NCI-H2107 (cell line): Measurements from ENCODE around the gene NCAN.
A peak's percentile ranks its signal among the peaks of the same experiment; 100 is the strongest.

ENCODE experiments used
- DNase-seq: peaks from one replicate; lab custom pipeline; 2025; lab: John Stamatoyannopoulos, UW

NCAN gene

DNA sequence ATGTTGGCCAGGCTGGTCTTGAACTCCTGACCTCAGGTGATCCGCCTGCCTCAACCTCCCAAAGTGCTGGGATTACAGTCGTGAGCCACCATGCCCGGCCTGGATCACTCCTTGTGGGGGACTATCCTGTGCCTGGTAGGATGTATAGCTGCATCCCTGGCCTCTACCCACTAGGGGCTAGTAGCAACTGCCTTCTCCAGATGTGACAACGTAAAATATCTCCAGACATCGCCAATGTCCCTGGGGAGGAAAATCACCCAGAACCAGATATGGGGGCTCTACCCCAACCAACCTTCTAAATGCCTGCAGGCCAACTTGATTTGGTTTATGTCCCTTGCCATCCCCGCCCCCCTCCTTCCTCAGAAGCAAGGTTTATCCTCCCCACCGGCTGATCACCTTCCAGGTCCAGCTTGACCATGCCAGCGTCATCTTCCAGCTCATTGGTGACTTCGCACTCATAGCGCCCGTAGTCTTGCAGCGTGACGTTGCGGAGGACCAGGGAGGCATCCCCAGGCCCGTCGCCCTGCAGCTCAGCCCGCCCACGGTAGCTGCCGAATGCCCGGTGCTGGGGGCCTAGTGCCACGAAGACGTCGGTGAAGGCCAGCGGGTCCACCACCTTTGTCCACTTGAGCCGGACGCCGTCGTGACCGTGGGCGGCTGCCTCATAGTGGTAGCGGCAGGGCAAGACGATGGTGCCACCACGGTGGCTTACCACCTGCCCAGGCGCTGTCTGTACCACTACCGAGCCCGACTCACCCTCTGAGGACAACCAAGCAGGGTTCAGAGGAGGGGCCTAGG lies 48.9 kb downstream of the NCAN start:
- no peak for DNase-seq

DNA sequence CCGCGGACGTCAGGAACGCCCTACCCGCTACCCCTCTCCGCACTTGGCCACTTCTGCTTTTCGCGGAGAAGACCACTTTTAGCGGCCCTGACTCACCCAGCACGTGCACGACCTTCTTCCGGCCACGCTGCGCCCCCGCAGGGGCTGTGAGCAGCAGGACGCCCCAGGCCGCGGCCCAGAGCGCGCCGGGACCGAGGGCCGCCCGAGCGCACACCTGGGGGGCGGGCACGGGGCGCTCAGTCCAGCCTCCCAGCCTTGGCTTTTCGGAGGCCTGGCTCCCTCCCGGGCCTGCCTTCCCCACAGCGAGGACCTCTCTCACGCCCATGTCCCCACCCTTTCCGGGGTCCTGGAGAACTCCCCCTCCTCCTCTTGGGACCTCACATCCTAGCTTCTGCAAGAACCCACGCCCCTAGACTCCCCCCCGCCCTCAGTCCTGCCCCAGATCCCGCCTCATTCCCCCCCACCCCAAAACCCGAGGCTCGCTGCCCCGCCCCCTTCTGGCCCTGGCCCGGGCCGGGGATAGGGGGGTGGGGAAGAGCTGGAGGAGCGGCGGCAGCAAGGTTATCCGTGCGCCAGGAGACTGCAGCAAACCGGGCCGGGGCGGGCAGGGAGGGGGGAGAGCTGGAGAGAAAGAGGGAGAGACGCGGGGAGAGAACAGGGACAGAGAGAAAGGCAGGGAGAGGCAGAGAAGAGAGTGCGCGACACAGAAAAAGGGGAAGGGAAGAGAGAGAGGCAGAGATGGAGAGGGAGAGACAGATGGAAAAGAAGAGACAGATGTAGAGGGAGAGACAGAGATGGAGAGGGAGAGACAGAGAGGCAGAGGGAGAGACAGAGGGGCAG lies 49.8 kb downstream of the NCAN start:
- no peak for DNase-seq

DNA sequence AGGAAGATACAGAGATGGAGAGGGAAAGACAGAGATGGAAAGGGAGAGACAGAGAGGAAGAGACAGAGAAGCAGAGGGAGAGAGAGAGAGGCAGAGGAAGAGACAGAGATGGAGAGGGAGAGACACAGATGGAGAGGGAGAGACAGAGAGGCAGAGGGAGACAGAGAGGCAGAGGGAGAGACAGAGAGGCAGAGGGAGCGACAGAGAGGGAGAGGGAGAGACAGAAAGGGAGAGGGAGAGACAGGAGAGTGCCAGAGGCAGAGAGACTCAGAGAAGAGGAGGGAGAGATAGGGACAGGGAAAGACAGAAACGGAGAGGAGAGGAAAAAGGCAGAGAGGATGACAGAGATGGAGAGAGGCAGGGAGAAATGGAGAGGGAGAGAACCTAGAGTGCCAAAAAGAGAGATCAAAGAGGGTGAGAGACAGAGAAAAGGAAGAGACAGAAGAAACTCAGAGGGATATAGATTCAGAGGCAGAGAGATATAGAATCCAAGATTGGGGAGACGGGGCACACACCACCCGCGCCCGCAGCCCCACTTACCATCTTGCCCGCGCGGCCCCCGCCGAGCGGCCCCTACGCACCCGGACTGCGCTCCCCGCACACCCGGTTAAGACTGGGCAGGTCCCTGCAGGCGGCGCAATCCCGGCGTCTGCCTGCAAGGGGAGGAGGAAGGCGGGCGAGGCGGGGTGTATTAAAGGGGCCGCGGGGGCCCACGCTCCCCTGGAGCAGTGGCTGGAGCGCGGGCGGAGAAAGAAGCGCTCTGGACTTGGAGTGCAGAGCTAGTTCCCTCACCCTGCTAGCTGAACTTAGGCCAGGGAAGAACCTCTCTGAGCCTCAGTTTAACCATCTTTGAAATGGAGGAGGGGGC lies 50.7 kb downstream of the NCAN start:
- DNase-seq, result no peak

DNA sequence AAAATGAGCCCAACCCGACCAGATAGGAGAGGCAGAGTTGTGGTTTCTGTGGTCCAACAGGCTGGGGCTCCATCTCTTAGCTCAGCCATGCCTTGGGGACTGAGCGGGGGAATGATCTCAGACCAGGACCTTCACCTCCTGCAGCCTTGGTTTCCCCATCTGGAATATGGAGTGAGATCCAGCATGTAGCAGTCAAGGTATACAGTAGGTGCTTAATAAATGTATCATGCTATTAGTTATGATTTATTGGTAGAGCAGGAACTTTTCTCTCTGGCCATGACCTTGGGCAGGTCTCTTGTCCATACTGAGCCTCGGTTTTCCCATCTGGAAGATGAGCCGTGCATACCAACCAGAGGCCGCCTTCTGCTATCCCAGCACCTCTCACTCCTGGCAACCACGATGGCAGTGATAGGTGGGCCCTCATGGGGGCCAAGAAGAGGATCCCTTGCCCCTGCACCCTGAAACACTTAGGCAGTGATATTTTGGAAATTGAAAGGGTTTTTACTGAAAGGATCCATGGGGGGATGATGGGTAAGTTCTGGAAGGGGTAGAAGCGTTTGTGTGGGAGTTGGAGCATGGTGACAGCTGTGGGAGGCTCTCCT lies 52.2 kb downstream of the NCAN start:
- DNase-seq, result no peak

DNA sequence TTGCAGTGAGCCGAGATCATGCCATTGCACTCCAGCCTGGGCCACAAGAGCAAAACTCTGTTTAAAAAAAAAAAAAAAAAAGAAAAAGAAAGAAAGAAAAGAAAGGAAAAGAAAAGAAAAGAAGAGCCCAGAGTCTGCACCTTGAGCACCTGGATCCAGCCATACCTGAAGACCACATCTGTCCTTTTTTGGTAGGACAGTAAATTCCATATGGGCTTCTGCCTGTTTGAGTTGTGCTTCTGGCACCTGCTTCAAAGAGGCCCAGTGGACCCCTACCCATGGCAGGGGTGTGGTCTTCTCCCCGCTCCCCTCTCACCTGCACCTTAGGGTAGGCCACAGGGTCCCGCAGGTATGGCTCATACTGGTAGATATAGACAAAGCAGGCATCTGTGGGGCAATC lies 55.5 kb downstream of the NCAN start:
- DNase-seq, result no peak

DNA sequence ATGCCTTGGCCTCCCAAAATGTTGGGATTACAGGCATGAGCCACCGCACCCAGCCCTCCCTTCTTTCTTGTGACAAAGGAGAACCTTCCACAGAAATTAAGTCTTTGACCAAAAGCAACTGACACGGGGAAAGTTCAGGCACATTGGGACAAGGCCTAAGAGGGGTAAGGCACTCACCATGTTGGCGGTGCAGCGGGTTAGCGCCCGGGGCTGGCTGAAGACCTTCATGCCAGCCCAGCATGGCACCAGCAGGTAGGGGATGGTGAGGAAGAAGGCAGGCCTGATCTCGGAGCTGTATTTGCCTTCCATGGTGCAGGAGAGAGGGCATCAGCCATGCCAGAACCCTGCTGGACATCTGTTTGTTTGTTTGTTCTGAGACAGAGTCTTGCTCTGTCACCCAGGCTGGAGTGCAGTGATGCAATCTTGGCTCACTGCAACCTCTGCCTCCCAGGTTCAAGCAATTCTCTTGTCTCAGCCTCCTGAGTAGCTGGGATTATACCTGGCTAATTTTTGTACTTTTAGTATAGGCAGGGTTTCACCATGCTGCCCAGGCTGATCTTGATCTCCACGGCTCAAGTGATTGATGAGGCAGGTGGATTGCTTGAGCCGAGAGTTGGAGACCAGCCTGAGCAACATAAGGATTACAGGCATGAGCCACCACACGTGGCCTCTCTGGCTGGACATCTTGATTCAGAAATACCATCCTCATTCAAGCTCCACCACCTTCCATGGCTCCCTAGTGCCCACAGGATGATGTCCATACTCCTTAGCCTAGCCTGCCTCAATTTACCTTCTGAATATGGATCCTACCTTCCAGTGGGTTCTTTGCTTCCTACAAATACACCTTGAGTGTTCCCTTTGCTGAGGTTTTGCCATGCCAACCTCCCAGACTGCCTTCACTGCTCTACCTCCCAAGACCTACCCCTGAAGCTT lies 57.0 kb downstream of the NCAN start:
- DNase-seq, result no peak

DNA sequence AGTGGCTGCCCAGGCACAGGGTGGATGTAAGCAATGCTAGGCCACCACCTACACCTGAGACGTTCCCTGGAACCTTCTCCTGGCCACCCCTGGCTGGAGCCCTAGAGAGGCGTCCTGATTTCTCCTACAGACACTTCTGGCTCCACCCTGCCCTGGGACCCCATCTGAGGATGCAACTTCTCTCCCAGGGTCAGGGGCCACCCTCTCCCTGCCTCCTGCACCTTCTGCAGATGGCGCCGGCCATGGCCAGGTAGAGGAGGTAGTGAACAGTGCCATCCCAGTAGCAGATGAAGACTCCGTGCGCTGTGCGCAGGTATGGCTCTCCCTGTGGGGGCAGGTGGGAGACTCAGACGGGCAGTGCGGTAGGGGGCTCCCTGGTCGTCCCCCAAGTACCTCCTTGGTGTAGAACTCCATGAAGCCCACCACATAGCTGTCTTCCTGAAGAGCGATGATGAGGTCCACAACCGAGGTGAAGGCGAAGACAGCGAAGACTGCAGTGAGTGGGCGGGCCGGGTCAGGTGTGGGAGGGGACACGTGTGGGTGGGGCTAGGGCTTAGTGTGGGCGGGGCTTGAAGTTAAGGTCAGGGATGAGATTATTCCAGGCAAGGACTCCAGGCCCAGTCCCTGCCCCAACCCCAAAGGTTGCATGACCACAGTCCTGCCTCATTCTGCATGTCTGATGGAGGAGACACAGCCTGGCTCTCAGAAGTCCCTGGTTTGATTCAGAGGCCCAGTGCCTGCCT lies 58.4 kb downstream of the NCAN start:
- no peak for DNase-seq

DNA sequence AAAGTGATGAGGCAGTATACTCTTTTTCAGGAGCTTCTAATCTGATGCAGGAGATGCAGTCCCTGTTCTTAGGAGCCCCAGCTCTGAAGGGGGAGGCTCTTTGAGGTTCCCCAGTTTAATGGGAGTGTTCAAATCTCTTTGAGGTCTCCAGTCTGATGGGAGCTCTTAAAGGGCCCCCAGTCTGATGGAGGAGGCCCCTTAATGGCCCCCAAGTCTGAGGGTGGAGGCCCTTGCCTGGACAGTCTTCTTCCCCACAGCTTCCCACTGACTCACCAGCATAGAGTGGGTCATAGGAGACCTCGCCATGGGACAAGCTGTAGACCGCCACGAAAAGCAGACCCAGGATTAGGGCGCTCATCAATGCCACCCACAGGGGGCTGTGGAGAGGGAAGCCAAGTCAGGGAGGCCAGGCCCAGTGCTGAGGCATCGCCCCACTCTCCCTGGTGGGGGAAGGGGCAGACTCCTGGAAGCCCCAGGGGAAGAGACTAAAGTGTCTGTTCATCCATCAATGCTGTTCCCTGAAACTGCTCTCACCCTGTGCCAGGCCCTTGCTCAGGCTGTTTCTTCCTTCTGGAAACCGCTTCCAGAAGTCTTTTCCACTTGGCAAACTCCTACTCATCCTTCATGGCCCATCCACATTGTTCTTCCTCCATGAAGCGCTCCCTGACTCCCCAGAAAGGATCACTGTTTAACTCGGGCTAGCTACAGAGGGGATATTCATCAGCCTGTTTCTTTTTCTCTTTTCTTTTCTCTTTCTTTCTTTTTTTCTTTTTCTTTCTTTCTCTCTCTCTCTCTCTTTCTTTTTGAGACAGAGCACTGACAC lies 59.2 kb downstream of the NCAN start:
- DNase-seq, result no peak

DNA sequence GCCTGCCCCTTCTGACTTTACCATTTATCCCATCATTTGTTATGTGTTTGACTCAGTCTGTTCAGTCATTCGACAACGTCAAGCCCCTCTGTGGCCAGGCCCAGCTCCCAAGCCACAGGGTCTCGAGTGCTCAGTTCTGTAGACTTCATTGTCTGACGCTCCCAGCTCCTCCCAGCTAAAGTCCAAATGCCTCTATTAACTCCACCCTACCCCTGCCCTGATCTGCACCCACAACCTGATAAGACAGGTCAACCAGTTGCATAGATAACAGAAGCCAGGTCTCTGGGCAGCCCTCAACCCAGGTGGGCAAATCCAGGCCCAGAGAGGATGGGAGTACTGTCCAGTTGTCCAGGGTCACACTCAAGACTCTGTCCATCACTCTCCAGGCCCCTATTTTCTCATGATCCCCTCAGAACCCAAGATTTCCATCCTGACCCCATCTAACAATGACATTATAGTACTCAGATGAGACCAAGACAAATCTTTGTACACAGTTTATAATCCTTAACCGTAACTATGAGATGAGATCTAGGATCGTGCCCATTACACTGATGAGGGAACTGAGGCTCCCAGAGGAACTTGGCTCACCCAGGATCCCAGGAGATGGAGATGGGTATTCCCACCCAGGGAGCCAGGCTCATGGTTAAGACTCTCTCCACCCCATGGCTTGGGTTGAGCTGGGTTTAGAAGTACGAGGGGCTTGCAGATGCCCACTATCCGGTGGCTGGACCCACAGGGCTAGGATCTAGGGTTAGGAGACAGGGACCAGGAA lies 60.3 kb downstream of the NCAN start:
- DNase-seq, result no peak

DNA sequence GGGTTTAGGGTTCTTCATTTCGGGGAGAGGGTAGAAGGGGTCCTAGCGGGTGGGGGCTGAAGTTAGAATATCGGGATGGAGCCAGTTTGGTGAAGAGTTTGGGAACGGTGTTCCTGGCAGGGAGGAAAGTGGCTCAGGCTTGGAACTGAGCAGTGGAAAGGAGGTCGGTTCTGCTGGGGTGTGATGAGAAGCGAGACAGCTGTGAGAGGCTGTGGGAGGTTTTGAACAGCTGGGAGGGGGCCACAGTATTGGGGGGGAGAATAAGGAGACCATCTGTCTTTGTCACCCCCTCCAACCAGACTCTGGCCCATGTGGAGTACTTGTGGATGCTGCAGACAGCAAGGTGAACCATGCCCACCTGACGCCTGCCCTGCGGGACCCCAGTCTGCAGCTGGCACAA lies 62.4 kb downstream of the NCAN start:
- DNase-seq, result no peak

DNA sequence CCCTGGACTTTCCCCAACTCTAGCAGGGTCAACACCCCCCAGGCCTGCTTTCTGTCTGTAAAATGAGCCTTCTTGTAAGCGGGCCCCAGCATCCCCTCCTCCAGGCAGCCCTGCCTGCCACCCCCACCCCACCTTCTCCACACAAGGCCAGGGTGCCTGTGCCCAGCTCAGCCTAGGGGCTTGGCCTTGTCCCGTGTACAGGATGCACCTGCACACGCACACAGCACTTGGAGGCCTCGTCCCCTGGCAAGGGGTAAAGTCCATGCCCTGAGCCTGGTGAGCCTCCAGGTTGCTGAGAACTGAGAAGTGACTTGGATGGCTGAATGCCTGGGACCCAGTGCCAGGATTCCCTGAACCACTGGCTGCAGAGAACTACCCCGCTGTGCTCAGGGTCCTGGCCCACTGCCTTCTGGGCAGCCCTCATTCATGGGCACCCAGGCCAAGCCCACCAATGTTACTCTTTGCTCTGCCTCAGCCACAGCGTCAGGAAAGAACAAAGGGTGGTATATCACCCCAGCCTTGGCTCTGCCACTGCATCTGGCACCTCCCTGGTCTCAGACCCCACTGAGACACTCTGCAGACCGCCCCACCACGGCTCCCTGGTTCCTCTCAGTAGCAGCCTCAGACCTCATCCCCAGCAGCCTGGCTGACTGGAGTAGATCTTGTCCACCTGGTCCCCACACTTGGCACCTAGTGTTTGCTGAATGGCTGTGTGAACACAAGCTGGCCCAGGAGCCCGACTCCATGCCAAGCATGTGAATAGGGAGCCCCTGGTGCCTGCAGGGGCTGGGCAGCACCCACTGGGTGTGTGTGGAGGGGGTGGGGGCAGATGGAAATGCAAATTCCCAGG lies 63.2 kb downstream of the NCAN start:
- DNase-seq, result no peak

DNA sequence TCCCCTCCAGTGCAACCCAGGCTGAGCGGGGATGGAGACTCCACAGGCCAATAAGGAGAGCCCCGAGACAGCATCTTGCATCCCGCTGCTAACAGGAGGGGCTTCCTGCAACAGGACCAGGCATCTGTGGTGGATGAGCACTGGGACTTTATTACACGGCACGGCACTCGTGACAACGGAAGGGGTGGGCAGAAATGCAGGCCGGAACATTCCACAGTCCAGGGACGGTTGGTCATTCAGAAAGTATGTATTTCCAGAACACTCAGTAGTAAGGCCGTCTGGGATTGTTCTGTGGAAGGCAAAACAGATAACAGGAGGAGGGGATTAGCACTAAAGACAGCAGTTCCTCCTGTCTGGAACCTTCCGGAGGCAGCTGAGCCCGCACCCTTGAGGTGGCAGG lies 64.6 kb downstream of the NCAN start:
- no peak for DNase-seq

DNA sequence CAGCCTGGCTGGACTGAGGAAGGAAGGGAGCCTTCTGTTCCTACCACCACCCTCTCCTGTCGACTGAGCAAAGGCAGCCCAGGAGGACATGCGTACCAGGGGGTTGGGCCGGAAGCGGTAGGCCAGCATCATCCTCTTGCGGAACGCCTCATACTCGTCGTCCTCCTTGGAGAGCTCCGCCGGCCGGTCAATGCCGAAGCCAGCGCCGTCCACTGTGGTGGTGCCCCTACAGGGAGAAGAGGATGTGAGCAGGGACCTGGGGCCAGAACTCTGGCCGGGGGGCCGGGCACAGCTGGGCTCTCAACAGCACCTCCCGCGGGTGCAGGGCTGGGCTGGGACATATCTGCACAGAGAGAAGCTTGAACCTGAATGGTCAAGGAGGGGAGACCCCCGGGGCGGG lies 65.1 kb downstream of the NCAN start:
- no peak for DNase-seq

DNA sequence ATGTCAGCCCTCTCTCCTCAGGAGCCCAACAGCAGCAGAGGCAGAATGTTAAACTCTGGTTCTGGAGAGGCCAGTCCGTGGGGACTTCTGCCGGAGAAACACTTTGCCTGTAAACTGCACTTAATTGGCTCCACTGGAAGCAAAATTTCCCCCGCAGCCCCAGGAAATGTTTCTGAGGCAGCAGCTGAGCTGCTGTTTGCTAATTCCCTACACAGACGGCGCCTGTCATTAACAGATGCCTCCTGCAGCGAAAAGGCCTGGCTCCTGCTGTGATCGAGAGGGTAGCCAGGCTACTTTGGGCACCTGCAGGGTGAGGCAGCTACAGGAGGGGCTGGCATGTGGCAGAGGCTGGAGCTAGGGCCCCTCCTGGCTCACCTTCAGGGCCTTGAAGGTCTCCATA lies 66.6 kb downstream of the NCAN start:
- DNase-seq, result peak; percentile 53

DNA sequence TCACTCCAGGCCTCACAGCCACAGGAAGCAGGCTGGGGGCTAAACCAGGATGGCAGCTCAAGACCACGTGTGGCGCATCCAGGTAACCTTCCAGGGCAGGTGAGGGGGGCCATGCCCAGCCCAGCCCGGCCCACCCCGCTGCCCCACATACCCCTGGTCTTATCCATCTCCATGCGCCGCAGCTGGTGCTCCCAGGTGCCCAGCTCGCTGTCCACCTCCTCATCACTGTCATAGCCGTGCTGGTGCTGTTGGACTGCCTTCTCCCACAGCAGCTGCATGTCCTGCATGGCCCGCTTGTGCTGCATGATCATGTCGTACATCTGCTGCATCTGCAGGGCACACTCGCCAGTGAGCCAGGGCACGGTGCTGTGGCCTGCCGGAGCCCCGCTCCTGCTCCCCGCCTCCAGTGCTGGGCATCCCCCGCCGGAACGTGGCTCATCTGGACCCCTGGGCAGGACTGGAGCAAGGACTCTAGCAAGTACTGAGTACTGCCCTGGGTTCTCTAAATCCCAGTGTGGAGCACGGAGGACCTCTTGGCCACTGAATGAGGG lies 67.4 kb downstream of the NCAN start:
- DNase-seq, result no peak

DNA sequence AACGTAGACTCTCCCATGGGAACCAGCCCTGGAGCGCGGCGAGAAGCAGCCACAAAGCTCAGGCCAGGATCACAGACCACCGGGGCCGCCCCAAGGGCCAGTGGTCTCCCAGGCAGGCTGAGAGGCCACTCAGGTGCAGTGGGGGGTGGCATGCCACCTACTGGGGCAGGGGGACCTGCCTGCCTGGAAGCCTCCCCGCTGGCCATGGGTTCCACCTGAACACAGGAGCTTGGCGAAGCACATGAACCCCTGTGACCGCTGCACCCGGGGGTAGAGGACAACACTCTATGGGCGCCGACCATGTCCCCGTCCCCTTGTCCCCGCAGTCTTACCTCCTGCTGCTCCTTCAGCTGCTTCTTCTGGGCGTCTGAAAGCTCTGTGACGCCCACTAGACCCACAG lies 68.1 kb downstream of the NCAN start:
- no peak for DNase-seq

DNA sequence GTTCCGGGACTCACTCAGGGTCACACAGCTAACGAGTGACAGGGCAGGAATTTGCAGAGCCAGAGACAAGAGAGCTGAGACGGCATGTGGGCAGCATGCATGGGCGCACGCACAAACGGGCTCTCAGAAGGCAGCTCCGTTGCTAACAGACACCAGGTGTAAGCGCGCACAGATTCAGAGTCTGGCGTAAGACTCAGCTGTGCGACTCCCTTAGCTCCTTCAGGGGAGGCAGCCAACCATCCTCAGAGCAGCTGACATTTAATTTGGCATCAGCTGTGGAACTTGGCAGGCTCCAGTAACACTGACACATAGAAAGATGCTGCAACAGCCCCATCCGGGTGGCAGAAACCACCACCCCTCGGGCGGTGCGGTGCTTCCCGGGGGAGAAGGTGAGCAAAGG lies 68.8 kb downstream of the NCAN start:
- no peak for DNase-seq
